ENCODE data around the gene RSPRY1. TPM values are rescaled to one million over a fixed set of nuclear protein-coding genes. Genes with fewer than 3 reads are reported as not detected.

The RSPRY1 gene
- total RNA-seq, 2 donors from 2014 or later: 33.7 to 51.0 TPM

DNA sequence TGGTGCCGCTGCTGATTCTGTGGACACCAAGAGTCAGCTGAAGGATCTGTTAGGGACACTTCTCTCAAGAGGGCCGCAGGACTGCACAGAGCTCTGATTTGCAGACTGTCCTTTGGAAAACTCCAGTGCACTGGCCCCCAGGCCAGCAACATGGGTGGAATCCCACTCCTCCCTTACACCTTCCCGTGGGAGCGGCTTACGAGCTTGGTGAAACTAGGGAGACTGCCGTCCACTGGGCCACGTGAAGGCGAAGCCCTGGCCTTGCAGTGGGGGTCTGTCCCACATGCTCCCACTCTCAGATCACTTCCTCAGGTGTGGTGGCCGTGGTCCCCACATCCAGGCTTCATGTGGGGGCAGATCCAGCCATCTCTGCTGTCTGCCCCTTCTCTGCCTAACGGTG is 36.7 kb upstream of the RSPRY1 start:
- no peaks in the 10 kb centered on the region for H3K4me1 ChIP-seq
- no peak overlapping the region for H3K4me3 ChIP-seq

DNA sequence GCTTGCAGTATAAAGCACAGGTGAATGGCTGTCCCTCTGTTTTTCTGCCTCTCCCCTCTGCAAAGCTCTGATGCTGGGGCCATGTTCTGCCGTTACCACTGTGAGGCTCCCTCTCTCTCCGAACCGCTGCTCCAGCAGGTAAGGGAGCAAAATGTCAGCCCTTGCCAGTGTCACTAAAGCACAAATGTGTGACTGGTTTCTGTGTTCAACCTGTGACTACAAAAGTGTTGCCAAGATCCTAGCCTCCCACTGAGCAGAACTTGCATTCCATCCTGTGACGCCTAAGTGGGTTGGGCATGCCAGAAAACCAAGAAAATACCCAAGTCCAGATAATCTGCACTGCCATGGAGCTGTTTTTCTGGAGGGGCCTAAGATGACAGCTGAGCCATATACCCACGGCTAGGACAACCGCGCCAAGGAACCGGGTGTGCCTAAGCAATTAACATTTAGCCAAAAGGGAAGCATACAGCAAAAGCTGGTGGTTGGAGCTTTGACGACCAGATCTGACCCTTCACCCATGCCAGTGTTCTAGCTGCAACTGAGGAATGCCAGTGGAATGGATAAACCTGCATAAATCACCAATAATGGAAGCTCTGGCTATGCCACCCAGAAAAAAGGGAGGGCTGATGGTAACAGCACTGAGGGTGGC is 35.3 kb upstream of the RSPRY1 start:
- no peak for DNase-seq
- TF ChIP-seq, protein P1, sequence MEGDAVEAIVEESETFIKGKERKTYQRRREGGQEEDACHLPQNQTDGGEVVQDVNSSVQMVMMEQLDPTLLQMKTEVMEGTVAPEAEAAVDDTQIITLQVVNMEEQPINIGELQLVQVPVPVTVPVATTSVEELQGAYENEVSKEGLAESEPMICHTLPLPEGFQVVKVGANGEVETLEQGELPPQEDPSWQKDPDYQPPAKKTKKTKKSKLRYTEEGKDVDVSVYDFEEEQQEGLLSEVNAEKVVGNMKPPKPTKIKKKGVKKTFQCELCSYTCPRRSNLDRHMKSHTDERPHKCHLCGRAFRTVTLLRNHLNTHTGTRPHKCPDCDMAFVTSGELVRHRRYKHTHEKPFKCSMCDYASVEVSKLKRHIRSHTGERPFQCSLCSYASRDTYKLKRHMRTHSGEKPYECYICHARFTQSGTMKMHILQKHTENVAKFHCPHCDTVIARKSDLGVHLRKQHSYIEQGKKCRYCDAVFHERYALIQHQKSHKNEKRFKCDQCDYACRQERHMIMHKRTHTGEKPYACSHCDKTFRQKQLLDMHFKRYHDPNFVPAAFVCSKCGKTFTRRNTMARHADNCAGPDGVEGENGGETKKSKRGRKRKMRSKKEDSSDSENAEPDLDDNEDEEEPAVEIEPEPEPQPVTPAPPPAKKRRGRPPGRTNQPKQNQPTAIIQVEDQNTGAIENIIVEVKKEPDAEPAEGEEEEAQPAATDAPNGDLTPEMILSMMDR (IDR thresholded peaks at IDR 0.05): no peak
- H3K9me3 ChIP-seq: no peaks in the 10 kb centered on the region
- H3K4me1 ChIP-seq: no peaks in the 10 kb centered on the region
- H3K4me3 ChIP-seq: no peak overlapping the region
- no peaks in the 10 kb centered on the region for H3K36me3 ChIP-seq
- no peak overlapping the region for H3K9ac ChIP-seq (ENCODE audit: low read depth in 2 of 2, low read length in 2 of 2)
- intact Hi-C loops (cut with DNase I): no loop called here
- H3K27me3 ChIP-seq: no peaks in the 10 kb centered on the region
- no peak overlapping the region for H3K27ac ChIP-seq

More for the DNA sequence above, 36.7 kb upstream of the RSPRY1 start:
- Histone ChIP-seq H3K27me3 (no peaks in the 10 kb centered on the region), H3K27ac (no peak overlapping the region), H3K9me3 (no peaks in the 10 kb centered on the region), H3K36me3 (no peaks in the 10 kb centered on the region), H3K9ac (ENCODE audit: low read depth in 2 of 2, low read length in 2 of 2) (no peak overlapping the region)
- DNase-seq: no peak
- TF ChIP-seq, protein P1 (IDR thresholded peaks at IDR 0.05): no peak
- intact Hi-C loops (cut with DNase I): no loop called here

DNA sequence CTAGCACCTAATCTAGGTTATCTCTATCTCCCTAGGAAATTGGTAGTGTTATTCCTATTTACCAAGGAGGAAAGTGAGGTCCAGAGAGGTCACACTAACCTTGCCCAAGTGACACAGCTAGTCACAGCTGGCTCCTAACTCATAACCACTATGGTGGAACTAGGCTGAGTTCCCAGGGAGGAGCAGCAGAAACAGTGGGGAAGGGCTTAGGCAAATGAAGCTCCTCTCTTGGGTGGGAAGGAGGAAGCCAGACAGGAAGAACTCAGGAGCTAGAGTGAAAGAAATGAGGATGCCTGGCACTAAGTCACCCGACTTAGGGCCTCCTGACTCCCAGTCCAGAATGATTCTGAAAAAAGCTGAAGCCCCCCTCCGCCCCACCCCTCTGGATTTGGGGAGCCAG is 34.8 kb upstream of the RSPRY1 start:
- Histone ChIP-seq H3K9me3 (no peaks in the 10 kb centered on the region), H3K9ac (ENCODE audit: low read depth in 2 of 2, low read length in 2 of 2) (no peak overlapping the region), H3K27ac (no peak overlapping the region), H3K36me3 (no peaks in the 10 kb centered on the region), H3K4me1 (no peaks in the 10 kb centered on the region), H3K27me3 (no peaks in the 10 kb centered on the region), H3K4me3 (no peak overlapping the region)
- TF ChIP-seq, protein P1 (IDR thresholded peaks at IDR 0.05): no peak
- intact Hi-C loops (cut with DNase I): no loop called here
- no peak for DNase-seq

DNA sequence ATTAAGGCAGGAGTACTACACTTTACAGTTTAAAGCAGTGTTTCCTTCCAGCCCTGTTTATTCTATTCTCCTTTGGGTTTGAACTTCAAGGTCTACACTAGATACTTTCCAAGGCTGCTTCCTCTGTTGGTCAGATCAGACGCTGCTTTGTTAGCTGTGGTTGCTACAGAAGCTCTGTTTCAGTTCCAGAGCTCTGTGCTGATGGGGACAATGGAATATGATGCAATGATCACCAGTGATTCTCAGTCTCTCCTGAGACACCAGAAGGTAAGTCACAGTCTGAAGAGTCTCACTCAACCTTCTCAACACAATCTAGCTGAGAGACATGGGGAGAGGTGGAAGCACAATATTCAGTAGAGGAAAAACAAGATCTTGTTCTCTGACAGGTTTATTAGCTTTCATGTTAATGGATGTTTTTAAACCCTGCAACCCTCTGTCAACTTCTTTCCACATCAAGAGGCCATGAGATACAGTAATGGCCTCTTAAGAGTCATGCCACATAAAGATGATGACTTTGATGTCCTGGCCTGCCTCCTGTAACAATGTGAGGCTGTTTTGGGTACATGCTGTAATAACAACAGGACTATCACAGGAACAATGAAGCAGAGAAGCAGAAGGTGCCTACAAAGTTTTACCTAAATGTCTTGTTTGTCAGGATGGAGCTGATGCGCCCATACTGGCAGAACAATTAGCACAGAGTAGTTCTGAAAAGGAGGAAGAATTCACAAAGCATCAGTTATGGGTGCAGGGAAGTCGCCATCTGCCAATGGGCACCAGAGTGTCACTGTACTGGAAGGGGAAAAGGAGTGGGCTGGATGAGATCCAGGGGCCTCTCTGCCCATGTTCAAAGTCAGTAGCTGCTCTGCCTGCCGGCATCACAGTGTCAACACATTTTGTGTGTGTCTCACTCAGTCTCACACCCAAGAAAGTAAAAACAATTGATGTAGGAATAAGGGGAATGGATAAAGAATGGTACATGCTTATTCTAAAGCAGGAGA is 33.7 kb upstream of the RSPRY1 start:
- no peak overlapping the region for H3K4me3 ChIP-seq
- TF ChIP-seq, protein P1 (IDR thresholded peaks at IDR 0.05): no peak
- no peak overlapping the region for H3K27ac ChIP-seq
- no peaks in the 10 kb centered on the region for H3K36me3 ChIP-seq
- intact Hi-C loops (cut with DNase I): no loop called here
- no peaks in the 10 kb centered on the region for H3K4me1 ChIP-seq
- H3K27me3 ChIP-seq: no peaks in the 10 kb centered on the region
- no peak overlapping the region for H3K9ac ChIP-seq (ENCODE audit: low read depth in 2 of 2, low read length in 2 of 2)
- DNase-seq: no peak
- no peaks in the 10 kb centered on the region for H3K9me3 ChIP-seq

DNA sequence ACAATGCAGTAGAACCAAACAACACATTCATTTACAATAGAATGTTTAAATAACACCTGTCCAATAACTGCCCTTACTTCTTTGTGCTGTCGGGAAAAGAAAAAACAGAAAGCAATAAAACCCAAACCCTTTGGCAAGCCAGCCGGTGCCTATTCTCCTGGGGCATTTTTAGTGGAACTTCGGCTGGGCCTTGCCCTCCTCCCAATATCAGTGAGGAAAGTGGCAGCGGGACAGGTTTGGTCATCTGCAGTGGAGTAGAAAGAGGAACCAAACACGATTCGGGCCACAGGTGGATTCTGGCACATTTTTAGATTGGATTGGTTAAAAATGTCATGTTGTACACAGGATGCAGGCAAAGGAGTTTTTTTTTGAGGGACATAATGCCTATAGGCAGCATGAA is 32.3 kb upstream of the RSPRY1 start:
- no peaks in the 10 kb centered on the region for H3K4me1 ChIP-seq
- H3K4me3 ChIP-seq: no peak overlapping the region
- no peaks in the 10 kb centered on the region for H3K27me3 ChIP-seq
- DNase-seq: no peak
- TF ChIP-seq, protein P1 (IDR thresholded peaks at IDR 0.05): no peak
- no peak overlapping the region for H3K9ac ChIP-seq (ENCODE audit: low read depth in 2 of 2, low read length in 2 of 2)
- H3K9me3 ChIP-seq: no peaks in the 10 kb centered on the region
- H3K36me3 ChIP-seq: no peaks in the 10 kb centered on the region
- no peak overlapping the region for H3K27ac ChIP-seq
- intact Hi-C loops (cut with DNase I): no loop called here
